IMR-90 (cell line): ENCODE data around the gene TM4SF20. TPM values are rescaled to one million over a fixed set of nuclear protein-coding genes. Genes with fewer than 3 reads are reported as not detected.
A peak's percentile ranks its signal among the peaks of the same experiment; 100 is the strongest.
"Not testable (repeated sequence)": the region's sequence is repeated elsewhere in the genome, so short reads cannot be mapped to it uniquely, and the experiment has no call there.

ENCODE experiments used
- ATAC-seq: fragments of 200-7000 bp; cut with Tn5 transposase; 2 replicates; pipeline ENCODE4 v1.9.1; 2020; ENCODE audit warnings: low read depth, mild to moderate bottlenecking, moderate library complexity
- BruUV-seq: library from RNA; stranded (reverse); fragments of 400-500 nt; replicated peaks from 2 replicates; lab custom pipeline; 2021; lab: Mats Ljungman, UMichigan
- CTCF ChIA-PET: fragments of 300-600 bp; formaldehyde crosslinking; extraction: SDS; loops from one replicate; lab custom pipeline; 2021; ENCODE audit warnings: antibody characterized with exemption; lab: Yijun Ruan, JAX
- POLR2A ChIA-PET: fragments of 300-600 bp; sonication (Branson Sonifier 250); formaldehyde crosslinking; loops from one replicate; lab custom pipeline; 2022; ENCODE audit warnings: antibody characterized with exemption; ENCODE audit not compliant: unreplicated experiment; lab: Charles Lee
- DNase-seq: peaks from one replicate; pipeline ENCODE4 v3.0.0; 2013
- H2AFZ ChIP-seq: replicated peaks from 2 replicates; pipeline ENCODE3; 2013; ENCODE audit warnings: low read length, mild to moderate bottlenecking; ENCODE audit not compliant: poor library complexity
- H2AK5ac ChIP-seq: 2 replicates; pipeline ENCODE4 v1.6.1; 2013; ENCODE audit warnings: low read depth, low read length, inconsistent platforms
- H2AK9ac ChIP-seq: replicated peaks from 2 replicates; pipeline ENCODE3; 2013; ENCODE audit warnings: mild to moderate bottlenecking, low read depth, low read length, moderate library complexity; ENCODE audit not compliant: poor library complexity
- H2BK120ac ChIP-seq: 2 replicates; pipeline ENCODE4 v1.6.1; 2013; ENCODE audit warnings: low read depth, low read length, inconsistent platforms
- H2BK15ac ChIP-seq: 3 replicates; pipeline ENCODE4 v1.6.1; 2013; ENCODE audit warnings: low read depth, low read length, inconsistent platforms
- H2BK20ac ChIP-seq: 2 replicates; pipeline ENCODE4 v1.6.1; 2013; ENCODE audit warnings: low read depth, mild to moderate bottlenecking, inconsistent platforms, low read length, moderate library complexity
- H2BK5ac ChIP-seq: 2 replicates; pipeline ENCODE4 v1.6.1; 2013; ENCODE audit warnings: mild to moderate bottlenecking, low read depth, low read length, inconsistent platforms; ENCODE audit not compliant: poor library complexity, severe bottlenecking
- H3K14ac ChIP-seq: replicated peaks from 2 replicates; pipeline ENCODE4 v1.6.1; 2013; ENCODE audit warnings: low read depth, low read length, inconsistent platforms
- H3K18ac ChIP-seq: 2 replicates; pipeline ENCODE4 v1.6.1; 2013; ENCODE audit warnings: low read depth, low read length, control low read depth
- H3K23ac ChIP-seq: 2 replicates; pipeline ENCODE4 v1.6.1; 2013; ENCODE audit warnings: low read depth, low read length, inconsistent platforms
- H3K27ac ChIP-seq: 2 replicates; pipeline ENCODE4 v1.5.1; 2013; ENCODE audit warnings: mild to moderate bottlenecking, control low read depth, low read length; ENCODE audit not compliant: insufficient read depth
- H3K27me3 ChIP-seq: 2 replicates; pipeline ENCODE4 v1.6.1; 2013; ENCODE audit warnings: low read length; ENCODE audit not compliant: control insufficient read depth, insufficient read depth
- H3K36me3 ChIP-seq: 2 replicates; pipeline ENCODE4 v1.6.1; 2013; ENCODE audit warnings: low read length, mixed read lengths; ENCODE audit not compliant: control insufficient read depth, insufficient read depth
- H3K4ac ChIP-seq: 2 replicates; pipeline ENCODE4 v1.6.1; 2013; ENCODE audit warnings: low read depth, low read length, inconsistent platforms
- H3K4me1 ChIP-seq: 2 replicates; pipeline ENCODE4 v1.6.1; 2013; ENCODE audit warnings: low read length, mixed read lengths; ENCODE audit not compliant: control insufficient read depth, insufficient read depth
- H3K4me2 ChIP-seq: 2 replicates; pipeline ENCODE4 v1.6.1; 2013; ENCODE audit warnings: low read depth, mild to moderate bottlenecking, control low read depth, low read length, moderate library complexity
- H3K4me3 ChIP-seq: 2 replicates; pipeline ENCODE4 v1.5.1; 2013; ENCODE audit warnings: low read depth, mild to moderate bottlenecking, control low read depth, low read length, moderate library complexity; ENCODE audit not compliant: insufficient read depth
- H3K56ac ChIP-seq: 2 replicates; pipeline ENCODE4 v1.6.1; 2013; ENCODE audit warnings: low read length, inconsistent platforms; ENCODE audit not compliant: insufficient read depth; ENCODE audit errors: extremely low read depth
- H3K79me1 ChIP-seq, 2 experiments: 2 replicates each; pipeline ENCODE4 v1.6.1; 2013; ENCODE audit warnings: low read length in 2 of 2, inconsistent platforms in 1 of 2, low read depth in 1 of 2
- H3K9ac ChIP-seq: 2 replicates; pipeline ENCODE4 v1.6.1; 2013; ENCODE audit warnings: low read depth, low read length, control low read depth
- H3K9me1 ChIP-seq: 2 replicates; pipeline ENCODE4 v1.6.1; 2013; ENCODE audit warnings: low read length, inconsistent platforms; ENCODE audit not compliant: insufficient read depth
- H3K9me3 ChIP-seq: 2 replicates; pipeline ENCODE4 v1.6.1; 2013; ENCODE audit warnings: low read length; ENCODE audit not compliant: control insufficient read depth, insufficient read depth
- H4K20me1 ChIP-seq: 2 replicates; pipeline ENCODE4 v1.6.1; 2013; ENCODE audit warnings: low read length, inconsistent platforms; ENCODE audit not compliant: insufficient read depth
- H4K5ac ChIP-seq: 2 replicates; pipeline ENCODE4 v1.6.1; 2013; ENCODE audit warnings: mild to moderate bottlenecking, low read depth, low read length, control low read depth
- H4K8ac ChIP-seq, 2 experiments: 2 replicates each; pipeline ENCODE4 v1.6.1; 2013; ENCODE audit warnings: low read depth in 2 of 2, low read length in 2 of 2, control low read depth in 1 of 2, inconsistent platforms in 1 of 2
- H4K91ac ChIP-seq: 2 replicates; pipeline ENCODE4 v1.6.1; 2013; ENCODE audit warnings: low read depth, low read length, inconsistent platforms; ENCODE audit not compliant: insufficient read depth
- WGBS, 2 experiments: methylation state at CpG; one replicate each; pipeline versions ENCODE4 v1.1.5 to v1.1.7; 2013; ENCODE audit warnings: missing lambda C conversion rate in 2 of 2; ENCODE audit not compliant: insufficient read length in 1 of 2; ENCODE audit errors: extremely low coverage in 2 of 2; 5-methylcytosine and 5-hydroxymethylcytosine counted together
- dilution Hi-C: fragments of 300-500 bp; cut with HindIII; formaldehyde crosslinking; loops from one replicate; pipeline ENCODE4 v1.14.3; 2018; ENCODE audit warnings: low sequenced_read_pairs; ENCODE audit not compliant: unreplicated experiment
- in situ Hi-C: fragments of 300-500 bp; cut with MboI; formaldehyde crosslinking; loops from 3 replicates; pipeline ENCODE4 v1.14.3; 2019; ENCODE audit warnings: low sequenced_read_pairs, inconsistent platforms, mixed read lengths
- intact Hi-C: fragments of 100-400 bp; cut with micrococcal nuclease; formaldehyde crosslinking; loops from 2 replicates; pipeline ENCODE4 v1.10.0; 2022
- polyA plus RNA-seq, 3 experiments: library from polyadenylated mRNA; depleted of rRNA; stranded (reverse); fragments of >200 nt; gene quantifications; 2 replicates each; pipeline ENCODE4 v1.2.3, GENCODE V29; 2012; ENCODE audit warnings: low replicate concordance in 1 of 3
- total RNA-seq: library from RNA; depleted of rRNA; stranded (reverse); fragments of >200 nt; gene quantifications from 2 replicates; pipeline ENCODE4 v1.2.3, GENCODE V29; 2012

Gene TM4SF20
- total and polyA plus RNA-seq, 2 of the 4 experiments (the other 2 are of a cell fraction) = under 0.01 to 0.03 TPM

DNA sequence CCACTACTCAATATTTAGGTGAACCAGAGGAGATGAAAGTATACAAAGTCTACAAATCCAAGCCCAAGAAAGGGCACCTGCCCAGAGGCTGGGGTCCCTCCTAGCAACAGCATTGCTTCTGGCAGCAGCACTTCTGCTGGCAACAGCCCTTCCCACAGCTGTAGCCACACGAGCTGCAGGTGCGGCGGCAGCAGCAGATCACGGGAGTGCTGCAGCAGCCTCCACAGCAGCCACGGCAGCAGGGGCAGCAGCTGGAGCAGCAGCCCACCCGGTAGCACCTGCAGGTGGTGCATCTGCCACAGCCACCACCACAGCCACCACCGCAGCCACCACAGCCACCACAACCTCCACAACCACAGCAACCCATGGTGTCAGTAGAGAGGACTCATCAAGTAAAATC lies 8.5 kb upstream of the TM4SF20 start, which contains the start of gene SCYGR1:
TSS of gene SCYGR1 (minus strand) at position 367 of the 400 bp plus-strand sequence. CDS start at position 367, 0 bp downstream.
- H3K9me1 ChIP-seq, in situ Hi-C loops, intact Hi-C loops, H3K9ac ChIP-seq, DNase-seq, H3K4me3 ChIP-seq, H3K4me1 ChIP-seq, POLR2A ChIA-PET, H3K14ac ChIP-seq, H3K79me1 ChIP-seq, H2AK9ac ChIP-seq, H3K4me2 ChIP-seq, H3K9me3 ChIP-seq, H4K20me1 ChIP-seq, H3K27me3 ChIP-seq, BruUV-seq, ATAC-seq, dilution Hi-C loops, H3K36me3 ChIP-seq: not testable (repeated sequence)
- CTCF ChIA-PET = interaction anchor here (1.3 kb wide), 1 partner anchor 39 kb away, joined by 4 read pairs; no protein-coding TSS in a partner anchor
- Histone ChIP-seq H2BK20ac (peak within 1 kb of the TSS; percentile 65), H3K18ac (peak within 1 kb of the TSS; percentile 88), H3K23ac (peak within 1 kb of the TSS; percentile 21; the same call in 1 of the 2 replicates), H3K27ac (peak within 1 kb of the TSS; percentile 93), H2AK5ac (peak within 1 kb of the TSS; percentile 41; the same call in 1 of the 2 replicates), H3K4ac (peak within 1 kb of the TSS; percentile 71), H4K8ac (peak within 1 kb of the TSS; percentile 73 to 76; a peak in 3 of 4 replicates), H2BK15ac (peak within 1 kb of the TSS; percentile 77; the same call in 2 of the 3 replicates), H4K5ac (peak within 1 kb of the TSS; percentile 97), H2AFZ (peak within 1 kb of the TSS; percentile 60), H3K56ac (peak within 1 kb of the TSS; percentile 7; the same call in 1 of the 2 replicates), H4K91ac (peak within 1 kb of the TSS; percentile 92), H2BK120ac (peak within 1 kb of the TSS; percentile 78), H2BK5ac (peak within 1 kb of the TSS; percentile 94)
- no CpG with 5 or more reads among the region's 7 CpGs for WGBS, 2 experiments
